Suppressor macrophage (primary cell): ENCODE measurements around the gene SPRY1.
A peak's percentile ranks its signal among the peaks of the same experiment; 100 is the strongest.

ENCODE experiments used
- DNase-seq, 4 experiments: peaks; one replicate each; pipeline ENCODE4 v3.0.0-alpha.2; 2020 to 2022

Gene SPRY1

GRCh38 chr4:123411514-123411913 lies 14.9 kb downstream of the SPRY1 start:
- DNase-seq = no peak

- DNase-seq = peak in 1 of 4 experiments; percentile 28
Measured at GRCh38 chr4:123412091-123412505, 15.5 kb downstream of the SPRY1 start.

- no peak for DNase-seq
Measured at GRCh38 chr4:123412700-123413512, 16.3 kb downstream of the SPRY1 start.

- DNase-seq = peak in 2 of 4 experiments; percentile 18 to 26
Measured at GRCh38 chr4:123415576-123415975, 19.0 kb downstream of the SPRY1 start.

GRCh38 chr4:123415977-123416376 lies 19.4 kb downstream of the SPRY1 start:
- DNase-seq = peak; percentile 70 to 84 (median 78)

- no peak for DNase-seq
Measured at GRCh38 chr4:123417813-123418212, 21.2 kb downstream of the SPRY1 start.

- peak in 3 of 4 experiments; percentile 21 to 42 (median 22) for DNase-seq
Measured at GRCh38 chr4:123418351-123418931, 21.8 kb downstream of the SPRY1 start.

- no peak for DNase-seq
Measured at GRCh38 chr4:123419885-123420755, 23.5 kb downstream of the SPRY1 start.

GRCh38 chr4:123421227-123421936 lies 24.8 kb downstream of the SPRY1 start:
- DNase-seq = peak in 1 of 4 experiments; percentile 40

GRCh38 chr4:123421937-123422781 lies 25.6 kb downstream of the SPRY1 start:
- no peak for DNase-seq

GRCh38 chr4:123423819-123424218 lies 27.2 kb downstream of the SPRY1 start:
- DNase-seq = no peak

GRCh38 chr4:123427951-123428350 lies 31.4 kb downstream of the SPRY1 start:
- no peak for DNase-seq

- no peak for DNase-seq
Measured at GRCh38 chr4:123430031-123430430, 33.4 kb downstream of the SPRY1 start.

GRCh38 chr4:123430501-123430900 lies 33.9 kb downstream of the SPRY1 start:
- DNase-seq = no peak

- no peak for DNase-seq
Measured at GRCh38 chr4:123433573-123433972, 37.0 kb downstream of the SPRY1 start.

- DNase-seq = no peak
Measured at GRCh38 chr4:123433976-123434375, 37.4 kb downstream of the SPRY1 start.

- DNase-seq = no peak
Measured at GRCh38 chr4:123435246-123436113, 38.9 kb downstream of the SPRY1 start.

GRCh38 chr4:123438031-123438430 lies 41.4 kb downstream of the SPRY1 start:
- no peak for DNase-seq

GRCh38 chr4:123443401-123444289 lies 47.0 kb downstream of the SPRY1 start:
- peak; percentile 57 to 84 (median 79) for DNase-seq
